ENCODE data around the gene YWHAE.
"Not testable (repeated sequence)": the region's sequence is repeated elsewhere in the genome, so short reads cannot be mapped to it uniquely, and the experiment has no call there.

YWHAE gene

GRCh38 chr17:1412185-1413110 is 12.4 kb upstream of the YWHAE start:
- no peak for DNase-seq

GRCh38 chr17:1402262-1402586 is 2.2 kb upstream of the YWHAE start:
- DNase-seq: no peak

GRCh38 chr17:1398931-1399678 is 917 bp downstream of the YWHAE start:
- DNase-seq: peak; percentile 32

DNA sequence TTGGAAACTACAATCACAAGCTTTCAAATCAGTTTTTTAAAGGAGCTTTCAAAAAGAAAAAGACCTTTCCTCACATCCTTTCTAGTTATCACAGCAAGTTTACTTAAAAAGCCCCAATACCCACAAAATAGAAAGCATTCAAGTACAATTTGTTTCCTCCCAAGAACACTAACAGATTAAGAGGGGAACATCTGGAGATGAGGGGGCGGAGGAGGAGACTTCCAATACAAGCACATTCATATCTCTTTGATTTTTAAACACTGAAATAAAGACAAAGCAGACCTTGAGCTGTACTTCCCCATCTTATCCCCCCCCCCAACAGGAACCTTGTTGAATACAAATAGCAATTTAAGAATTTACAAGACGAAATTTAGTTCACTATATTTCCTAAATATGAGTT is 2.0 kb downstream of the YWHAE start:
- DNase-seq: no peak

DNA sequence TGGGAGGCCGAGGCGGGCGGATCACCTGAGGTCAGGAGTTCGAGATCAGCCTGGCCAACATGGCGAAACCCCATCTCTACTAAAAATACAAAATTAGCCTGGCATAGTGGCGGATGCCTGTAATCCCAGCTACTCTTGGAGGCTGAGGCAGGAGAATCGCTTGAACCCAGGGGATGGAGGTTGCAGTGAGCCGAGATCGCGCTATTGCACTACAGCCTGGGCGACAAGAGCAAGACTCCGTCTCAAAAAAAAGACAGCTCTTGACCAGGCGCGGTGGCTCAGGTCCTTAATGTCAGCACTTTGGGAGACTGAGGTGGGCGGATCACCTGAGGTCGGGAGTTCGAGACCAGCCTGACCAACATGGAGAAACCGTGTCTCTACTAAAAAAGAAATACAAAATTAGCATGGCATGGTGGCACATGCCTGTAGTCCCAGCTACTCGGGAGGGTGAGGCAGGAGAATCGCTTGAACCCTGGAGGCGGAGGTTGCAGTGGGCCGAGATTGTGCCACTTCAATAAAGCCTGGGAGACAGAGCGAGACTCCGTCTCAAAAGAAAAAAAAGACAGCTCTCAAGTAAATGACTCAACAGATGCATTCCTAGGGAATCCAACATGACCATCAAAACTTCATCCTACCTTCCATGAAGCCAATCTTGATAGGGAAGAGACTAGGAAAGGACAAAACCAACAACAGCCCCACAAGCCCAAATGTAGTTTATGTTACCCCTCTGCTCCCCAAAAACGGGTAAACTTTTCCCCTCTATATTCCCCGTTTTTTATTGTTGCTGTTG is 4.0 kb downstream of the YWHAE start:
- DNase-seq: not testable (repeated sequence)

DNA sequence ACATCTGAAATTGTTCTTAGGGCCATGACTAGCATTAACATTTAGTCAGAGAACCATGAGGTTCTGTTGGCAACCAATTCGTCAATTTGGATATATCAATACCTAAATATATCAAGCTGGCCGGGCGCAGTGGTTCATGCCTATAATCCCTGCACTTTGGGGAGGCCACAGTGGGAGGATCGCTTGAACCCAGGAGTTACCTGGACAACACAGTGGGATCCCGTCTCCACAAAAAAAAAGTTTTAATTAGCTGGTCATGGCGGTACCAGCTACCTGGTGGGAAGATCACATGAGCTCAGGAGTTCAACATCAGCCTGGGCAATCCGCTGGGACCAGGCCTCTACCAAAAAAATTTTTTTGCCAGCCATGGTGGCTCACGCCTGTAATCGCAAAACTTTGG is 8.4 kb downstream of the YWHAE start:
- DNase-seq: no peak

DNA sequence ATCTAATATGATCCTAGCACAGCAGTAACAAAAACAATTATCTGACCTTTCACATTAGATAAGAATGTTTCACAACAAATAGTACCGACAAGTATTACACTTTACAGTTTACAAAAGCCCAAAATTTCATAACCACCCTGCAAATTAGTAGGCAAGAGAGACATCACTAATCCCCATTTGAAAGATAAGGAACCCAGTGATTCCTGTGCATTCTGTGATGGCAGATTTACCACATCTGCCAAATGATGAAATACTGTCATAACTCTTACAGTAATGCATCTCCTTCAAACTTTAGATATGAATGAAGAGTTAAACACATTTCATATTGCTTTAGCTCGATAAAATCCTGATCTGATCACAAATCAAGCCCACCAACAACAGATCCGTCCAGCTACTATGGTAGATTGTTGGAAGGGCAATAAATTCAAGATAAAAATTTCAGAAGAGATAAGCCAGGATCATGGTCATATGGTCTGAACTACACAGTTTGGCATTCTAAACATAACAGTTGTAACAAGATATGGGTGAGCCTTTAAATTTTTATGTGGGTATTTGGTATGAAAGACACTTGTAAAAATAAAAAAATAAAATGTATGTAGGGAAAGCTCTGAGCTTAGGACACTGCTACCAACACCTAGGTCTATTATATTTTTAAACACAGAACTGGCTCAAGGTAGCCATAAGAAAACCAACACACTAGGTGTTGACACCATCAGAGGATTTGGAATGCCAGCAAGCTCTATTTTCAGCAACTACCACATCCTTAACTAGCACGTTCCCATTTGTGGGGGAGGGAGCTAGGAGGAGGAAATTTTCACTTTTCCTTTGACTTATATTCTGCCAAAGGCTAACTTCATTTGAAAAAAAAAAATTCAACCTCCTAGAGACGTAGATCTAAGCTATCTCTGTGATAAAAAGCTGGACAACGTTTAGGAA is 9.3 kb downstream of the YWHAE start:
- DNase-seq: no peak

DNA sequence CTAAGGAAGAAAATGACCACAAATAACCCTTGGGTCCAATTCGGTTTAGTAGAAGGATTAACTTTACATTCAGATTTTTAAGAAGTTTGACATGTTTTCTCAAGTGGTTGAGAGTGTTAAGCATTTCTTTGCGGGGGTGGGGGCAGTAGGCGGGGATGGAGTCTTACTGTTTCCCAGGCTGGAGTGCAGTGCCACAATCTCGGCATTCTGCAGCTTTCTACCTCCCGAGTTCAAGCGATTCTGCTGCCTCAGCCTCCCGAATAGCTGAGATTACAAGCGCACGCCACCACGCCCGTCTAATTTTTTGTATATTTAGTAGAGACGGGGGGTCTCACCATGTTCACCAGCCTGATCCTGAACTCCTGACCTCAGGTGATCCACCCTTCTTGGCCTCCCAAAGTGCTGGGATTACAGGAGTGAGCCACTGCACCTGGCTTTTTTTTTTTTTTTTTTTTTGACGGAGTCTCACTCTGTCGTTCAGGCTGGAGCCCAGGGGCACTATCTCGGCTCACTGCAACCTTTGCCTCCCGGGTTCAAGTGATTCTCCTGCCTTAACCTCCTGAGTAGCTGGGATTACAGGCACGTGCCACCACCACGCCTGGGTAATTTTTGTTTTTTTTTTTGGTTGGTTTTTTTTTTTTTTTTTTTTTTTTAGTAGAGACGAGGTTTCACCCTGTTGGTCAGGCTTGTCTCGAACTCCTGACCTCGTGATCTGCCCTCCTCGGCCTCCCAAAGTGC is 12.4 kb downstream of the YWHAE start:
- not testable (repeated sequence) for DNase-seq

DNA sequence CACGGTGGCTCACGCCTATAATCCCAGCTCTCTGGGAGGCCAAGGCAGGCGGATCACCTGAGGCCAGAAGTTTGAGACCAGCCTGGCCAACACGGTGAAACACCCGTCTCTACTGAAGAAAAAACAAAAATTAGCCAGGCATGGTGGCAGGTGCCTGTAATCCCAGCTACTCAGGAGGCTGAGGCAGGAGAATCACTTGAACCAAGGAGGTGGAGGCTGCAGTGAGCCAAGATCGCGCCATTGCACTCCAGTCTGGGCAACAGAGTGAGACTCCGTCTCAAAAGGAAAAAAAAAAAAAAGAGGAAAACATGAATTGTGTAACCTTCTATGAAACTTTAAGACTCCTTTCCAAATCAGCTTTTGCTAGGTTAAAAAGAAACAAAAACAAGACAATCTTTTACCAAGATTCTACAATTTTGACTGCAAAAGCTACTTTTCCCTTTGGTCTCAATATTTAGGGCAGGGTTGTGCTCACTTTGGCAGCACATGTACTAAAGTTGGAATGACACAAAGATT is 13.3 kb downstream of the YWHAE start:
- DNase-seq: not testable (repeated sequence)

GRCh38 chr17:1386265-1386664 is 13.8 kb downstream of the YWHAE start:
- no peak for DNase-seq

DNA sequence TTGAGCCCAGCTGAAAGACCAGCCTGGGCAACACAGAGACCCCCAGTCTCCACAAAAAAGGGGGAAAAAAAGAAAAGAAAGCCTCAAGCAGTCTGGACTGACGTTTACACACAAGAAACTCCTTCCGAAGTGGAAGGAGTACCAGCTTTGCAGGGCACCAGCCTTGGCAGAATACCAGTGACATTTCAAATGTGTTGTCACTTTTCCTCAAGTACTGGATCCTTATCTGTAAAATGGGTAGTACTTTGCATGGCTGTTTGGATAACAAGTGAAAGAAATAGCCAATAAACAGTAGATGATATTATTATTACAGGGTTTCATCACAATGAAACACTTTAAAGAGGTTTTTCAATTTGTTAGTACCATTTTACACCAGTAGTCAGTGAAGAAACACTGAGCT is 14.2 kb downstream of the YWHAE start:
- DNase-seq: no peak

DNA sequence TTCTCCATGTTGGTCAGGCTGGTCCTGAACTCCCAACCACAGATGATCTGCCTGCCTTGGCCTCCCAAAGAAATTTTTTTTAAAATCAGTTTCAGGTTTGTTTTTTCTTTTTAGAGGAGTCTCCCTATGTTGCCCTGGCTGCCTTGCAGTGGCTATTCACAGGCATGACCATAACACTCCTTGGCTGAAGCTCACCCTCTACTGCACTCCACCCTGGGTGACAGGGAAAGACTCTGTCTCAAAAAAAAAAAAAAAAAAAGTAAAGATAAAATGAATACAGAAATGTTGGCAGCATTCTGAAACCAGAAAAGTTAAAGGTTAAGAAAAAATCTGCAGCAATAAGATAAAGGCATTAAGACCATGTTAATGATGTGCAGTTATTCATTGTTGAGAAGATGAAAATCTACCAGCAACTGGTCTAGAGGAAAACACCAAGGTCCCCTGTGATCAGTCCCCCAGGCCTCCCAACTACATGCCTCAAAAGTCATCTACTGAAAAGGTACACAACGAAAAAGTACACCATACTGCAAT is 15.1 kb downstream of the YWHAE start:
- DNase-seq: no peak

- no peak for DNase-seq
Measured at GRCh38 chr17:1379930-1380313, 20.1 kb downstream of the YWHAE start.

DNA sequence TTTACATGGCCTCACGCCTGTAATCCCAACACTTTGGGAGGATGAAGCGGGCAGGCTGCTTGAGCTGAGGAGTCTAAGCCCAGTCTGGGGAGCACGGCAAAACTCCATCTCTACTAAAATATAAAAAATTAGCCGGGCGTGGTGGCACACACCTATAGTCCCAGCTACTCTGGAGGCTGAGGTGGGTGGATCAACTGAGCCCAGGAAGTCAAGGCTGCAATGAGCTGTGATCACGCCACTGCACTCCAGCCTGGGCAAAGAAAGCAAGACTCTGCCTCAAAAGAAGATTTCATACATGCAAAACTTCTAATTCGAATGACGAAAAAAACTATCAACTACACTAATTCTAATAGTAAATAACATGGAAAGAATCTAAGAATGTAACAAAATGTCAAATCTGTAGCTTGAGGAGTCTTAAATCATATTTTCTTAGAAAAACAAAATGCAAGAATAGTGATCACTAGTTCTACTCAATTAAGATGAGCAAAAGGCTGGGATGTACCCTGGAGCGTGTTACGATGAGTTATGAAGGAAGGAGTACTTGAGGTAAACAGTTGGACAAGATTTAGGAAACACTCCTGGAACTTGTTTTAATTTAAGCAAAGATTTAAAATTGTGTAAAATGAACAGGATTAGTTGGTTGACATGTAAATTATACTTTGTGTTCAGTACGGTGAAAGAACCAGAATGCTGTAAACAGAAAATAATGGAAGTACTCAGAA is 20.7 kb downstream of the YWHAE start:
- DNase-seq: no peak

GRCh38 chr17:1378476-1378860 is 21.6 kb downstream of the YWHAE start:
- not testable (repeated sequence) for DNase-seq

DNA sequence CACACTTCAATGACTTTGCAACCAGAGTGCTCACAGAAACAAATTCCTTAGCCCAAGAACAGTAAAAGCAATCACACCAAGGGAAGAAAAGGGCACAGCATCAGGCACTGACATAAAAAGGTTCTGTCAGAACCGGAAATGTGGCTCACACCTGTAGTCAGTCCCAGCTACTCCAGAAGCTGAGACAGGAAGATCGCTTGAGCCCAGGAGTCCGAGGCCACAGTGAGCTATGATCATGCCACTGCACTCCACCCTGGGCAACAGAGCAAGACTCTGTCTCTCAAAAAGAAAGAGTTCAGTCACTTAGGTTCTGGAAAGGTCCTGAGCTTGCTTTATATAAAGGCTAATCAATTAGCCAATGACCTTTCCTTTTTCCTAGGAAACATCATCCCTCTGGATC is 22.7 kb downstream of the YWHAE start:
- no peak for DNase-seq

DNA sequence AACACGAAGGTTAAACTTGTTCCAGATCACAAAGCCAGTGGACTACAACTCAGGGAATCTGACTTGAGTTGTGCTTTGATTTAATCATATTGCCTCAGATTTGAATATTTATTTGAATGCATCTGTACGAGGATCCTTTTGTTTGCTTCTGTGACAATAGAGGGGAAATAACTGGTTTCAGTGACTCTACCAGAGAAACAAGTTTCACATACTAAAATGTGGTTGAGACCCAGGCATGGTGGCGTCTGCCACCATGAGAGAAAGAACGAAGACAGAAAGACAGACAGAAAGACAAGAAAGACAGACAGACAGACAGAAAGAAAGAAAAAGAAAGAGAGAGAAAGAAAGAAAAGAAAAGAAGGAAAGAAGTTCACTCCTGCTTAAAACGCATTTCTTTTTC is 24.0 kb downstream of the YWHAE start:
- DNase-seq: no peak

DNA sequence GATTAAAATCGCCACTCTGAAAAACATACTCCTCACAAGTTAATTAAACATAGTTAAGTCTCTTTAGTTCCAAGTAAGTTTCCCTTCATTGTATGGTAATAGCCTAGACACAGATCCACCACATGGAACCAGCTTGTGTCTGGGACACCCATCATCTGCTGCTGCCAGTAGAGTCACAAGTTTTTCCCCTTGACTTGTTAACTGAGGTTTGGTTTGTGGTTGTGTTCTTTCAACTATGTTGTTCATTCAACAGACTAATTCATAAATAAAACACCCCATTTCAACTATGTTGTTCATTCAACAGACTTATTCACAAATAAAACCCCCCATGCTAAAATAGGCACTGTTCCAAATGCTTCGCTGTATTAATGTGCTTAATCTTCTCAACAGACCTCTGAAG is 24.4 kb downstream of the YWHAE start:
- DNase-seq: no peak

- DNase-seq: no peak
Measured at GRCh38 chr17:1374431-1375177, 25.4 kb downstream of the YWHAE start.

All from NCI-H146 (cell line).